GM12878 (cell line): ENCODE results near the gene WDR93. TPM values are rescaled to one million over a fixed set of nuclear protein-coding genes. Genes with fewer than 3 reads are reported as not detected.

Source experiments
- ATAC-seq: fragments of 200-7000 bp; cut with Tn5 transposase; 3 replicates; pipeline ENCODE4 v1.9.1; 2020; ENCODE audit warnings: mild to moderate bottlenecking, moderate library complexity
- BruUV-seq: library from RNA; stranded (reverse); fragments of 400-500 nt; replicated peaks from 2 replicates; lab custom pipeline; 2021; lab: Mats Ljungman, UMichigan
- CTCF ChIA-PET: fragments of 300-600 bp; sonication (Branson Sonifier 250); formaldehyde crosslinking; extraction: SDS; loops from one replicate; lab custom pipeline; 2021; ENCODE audit warnings: inconsistent platforms; lab: Yijun Ruan, JAX
- POLR2A ChIA-PET: fragments of 350-600 bp; formaldehyde crosslinking; extraction: SDS; loops from one replicate; lab custom pipeline; 2021; ENCODE audit warnings: inconsistent platforms; lab: Charles Lee
- RAD21 ChIA-PET: fragments of 300-600 bp; sonication (Branson Sonifier 250); formaldehyde crosslinking; loops from one replicate; lab custom pipeline; 2023; ENCODE audit warnings: antibody characterized with exemption; ENCODE audit not compliant: unreplicated experiment; lab: Charles Lee
- SMC1A ChIA-PET: fragments of 300-600 bp; sonication (Branson Sonifier 250); formaldehyde crosslinking; loops from one replicate; lab custom pipeline; 2023; ENCODE audit not compliant: unreplicated experiment, uncharacterized antibody; lab: Charles Lee
- DNase-seq: peaks from one replicate; pipeline ENCODE4 v3.0.0-alpha.2; 2011; ENCODE audit warnings: low read depth, low spot score
- FAIRE-seq: peaks from 3 replicates; lab custom pipeline; 2011; peaks lifted over from hg19 to GRCh38; lab: Jason Lieb, UNC
- H2AFZ ChIP-seq: 2 replicates; pipeline ENCODE4 v1.6.0; 2011; ENCODE audit warnings: low read depth, low read length, control low read depth; ENCODE audit not compliant: control insufficient read depth
- H3K27ac ChIP-seq: 2 replicates; pipeline ENCODE4 v1.5.1; 2011; ENCODE audit warnings: control low read depth; ENCODE audit not compliant: control insufficient read depth, insufficient read depth
- H3K27me3 ChIP-seq, 2 experiments: replicated peaks in 1 of 2; 2 replicates each; pipeline versions ENCODE4 v1.6.0 to v1.6.1; 2011; ENCODE audit warnings: low read length in 1 of 2; ENCODE audit not compliant: control insufficient read depth in 2 of 2, insufficient read depth in 2 of 2
- H3K36me3 ChIP-seq, 2 experiments: 2 replicates each; pipeline ENCODE4 v1.5.1; 2011; ENCODE audit warnings: low read length in 1 of 2; ENCODE audit not compliant: control insufficient read depth in 2 of 2, insufficient read depth in 2 of 2
- H3K4me1 ChIP-seq: 2 replicates; pipeline ENCODE4 v1.6.1; 2011; ENCODE audit warnings: mild to moderate bottlenecking, low read length, moderate library complexity, mixed read lengths; ENCODE audit not compliant: control insufficient read depth, insufficient read depth
- H3K4me2 ChIP-seq: 2 replicates; pipeline ENCODE4 v1.6.0; 2011; ENCODE audit warnings: control low read depth; ENCODE audit not compliant: control insufficient read depth, insufficient read depth
- H3K4me3 ChIP-seq: fragments of 200-600 bp; sonication (generic); 2 replicates; pipeline ENCODE4 v1.5.1; 2016
- H3K79me2 ChIP-seq: 2 replicates; pipeline ENCODE4 v1.6.0; 2011; ENCODE audit warnings: low read length; ENCODE audit not compliant: control insufficient read depth, insufficient read depth
- H3K9ac ChIP-seq: 2 replicates; pipeline ENCODE4 v1.8.0; 2011; ENCODE audit warnings: low read length, control low read depth, mixed read lengths; ENCODE audit not compliant: control insufficient read depth, insufficient read depth
- H3K9me3 ChIP-seq: replicated peaks from 3 replicates; pipeline ENCODE4 v1.5.1; 2011; ENCODE audit warnings: mild to moderate bottlenecking, low read length; ENCODE audit not compliant: control insufficient read depth, insufficient read depth
- H4K20me1 ChIP-seq: 2 replicates; pipeline ENCODE4 v1.6.0; 2011; ENCODE audit not compliant: control insufficient read depth, insufficient read depth
- FOXK2 ChIP-seq: fragments of 450-650 bp; IDR thresholded peaks from 2 replicates; pipeline ENCODE4 v1.6.1; 2017; ENCODE audit warnings: mild to moderate bottlenecking, moderate library complexity
- IRF4 ChIP-seq: IDR thresholded peaks from 2 replicates; pipeline ENCODE4 v1.6.1; 2011; ENCODE audit warnings: low read depth, low read length
- MAX ChIP-seq: IDR thresholded peaks from 2 replicates; pipeline ENCODE4 v1.6.1; 2012; ENCODE audit warnings: low read depth, low read length, improper control_type of control experiment
- MEF2A ChIP-seq: IDR thresholded peaks from 2 replicates; pipeline ENCODE4 v1.6.1; 2011; ENCODE audit warnings: low read depth, mild to moderate bottlenecking, low read length, moderate library complexity; ENCODE audit not compliant: insufficient read depth
- MYB ChIP-seq: fragments of 150-350 bp; IDR thresholded peaks from 2 replicates; pipeline ENCODE4 v1.6.1; 2014; ENCODE audit warnings: mild to moderate bottlenecking, low read depth, low read length, borderline replicate concordance
- NFYB ChIP-seq: IDR thresholded peaks from 2 replicates; pipeline ENCODE4 v1.6.1; 2011; ENCODE audit warnings: low read depth, mild to moderate bottlenecking, low read length, improper control_type of control experiment, moderate library complexity; ENCODE audit not compliant: insufficient read depth
- PAX5 ChIP-seq: IDR thresholded peaks from 2 replicates; pipeline ENCODE4 v1.6.1; 2011; ENCODE audit warnings: low read depth, low read length, borderline replicate concordance
- PML ChIP-seq: IDR thresholded peaks from 2 replicates; pipeline ENCODE4 v1.6.1; 2012; ENCODE audit warnings: low read length, inconsistent platforms
- POLR2AphosphoS5 ChIP-seq: IDR thresholded peaks from 2 replicates; pipeline ENCODE4 v1.6.1; 2011; ENCODE audit warnings: mild to moderate bottlenecking, low read length, inconsistent platforms
- SIX5 ChIP-seq: IDR thresholded peaks from 2 replicates; pipeline ENCODE4 v1.6.1; 2011; ENCODE audit warnings: mild to moderate bottlenecking, low read depth, low read length, moderate library complexity; ENCODE audit not compliant: severe bottlenecking
- SREBF2 ChIP-seq: IDR thresholded peaks from 2 replicates; pipeline ENCODE4 v1.6.1; 2012; ENCODE audit warnings: mild to moderate bottlenecking, low read length
- TAF1 ChIP-seq: IDR thresholded peaks from 2 replicates; pipeline ENCODE4 v1.6.1; 2011; ENCODE audit warnings: mild to moderate bottlenecking, low read depth, low read length, borderline replicate concordance
- USF2 ChIP-seq: IDR thresholded peaks from 2 replicates; pipeline ENCODE4 v1.6.1; 2011; ENCODE audit warnings: low read depth, low read length, improper control_type of control experiment, borderline replicate concordance
- ZNF207 ChIP-seq: fragments of 450-650 bp; IDR thresholded peaks from 2 replicates; pipeline ENCODE4 v1.6.1; 2014; ENCODE audit warnings: antibody characterized with exemption, mild to moderate bottlenecking, borderline replicate concordance
- WGBS: methylation state at CpG from one replicate; pipeline ENCODE4 v1.1.6; 2016; ENCODE audit warnings: low lambda C conversion rate; ENCODE audit not compliant: insufficient replicate concordance, insufficient coverage; ENCODE audit errors: missing lambda C conversion rate; 5-methylcytosine and 5-hydroxymethylcytosine counted together
- in situ Hi-C: fragments of 300-500 bp; cut with MboI; formaldehyde crosslinking; loops from 9 replicates; pipeline ENCODE4 v1.14.3; 2018; ENCODE audit warnings: mixed read lengths
- intact Hi-C: fragments of 100-400 bp; cut with micrococcal nuclease; formaldehyde crosslinking; loops from one replicate; pipeline ENCODE4 v1.14.2; 2022; ENCODE audit not compliant: unreplicated experiment
- polyA plus RNA-seq, 11 experiments: library from polyadenylated mRNA; depleted of rRNA in 4 of 11; unstranded in 6 of 11; stranded (reverse) in 5 of 11; fragments of >200 nt; fragmentation: Nextera tagmentation in 4 of 11; fragmentation: Illumina TruSeq in 1 of 11; extraction: Ambion mirVana in 4 of 11; extraction: Trizol in 1 of 11; gene quantifications; 1 replicate in 1 of 11; 2 replicates in 10 of 11; pipeline versions ENCODE4 v1.2.1 to v1.2.3, GENCODE V29; 2011 to 2016; ENCODE audit warnings: inconsistent platforms in 2 of 11, missing spikeins in 2 of 11, low read depth in 1 of 11
- total RNA-seq, 4 experiments: library from RNA; depleted of rRNA in 3 of 4; stranded (reverse); fragments of >200 nt in 3 of 4; fragmentation: Illumina TruSeq in 1 of 4; extraction: Trizol in 1 of 4; gene quantifications; 2 replicates each; pipeline versions ENCODE4 v1.2.1 to v1.2.3, GENCODE V29; 2013 to 2021
- TF ChIP-seq, protein P1 (sequence below): fragments of 450-650 bp; IDR thresholded peaks from 2 replicates; pipeline ENCODE4 v1.6.1; 2016; ENCODE audit warnings: mild to moderate bottlenecking

The WDR93 gene
- total and polyA plus RNA-seq, 10 of the 15 experiments (the other 5 are each of a cell fraction or from before 2014, with no cell fraction given): not detected

DNA sequence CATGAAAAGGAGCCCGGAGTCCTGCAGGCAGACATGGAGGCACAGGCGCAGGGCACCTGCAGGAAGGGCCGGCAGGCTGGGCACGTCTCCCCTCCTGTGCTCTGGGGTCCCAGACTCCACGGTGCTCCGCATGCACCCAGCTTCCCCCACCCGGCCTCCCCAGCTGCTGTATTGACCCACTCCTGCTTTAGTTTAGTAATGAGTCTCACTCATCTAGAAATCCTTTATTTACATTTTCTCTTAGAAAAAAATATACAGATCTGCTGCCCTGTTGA, 94.0 kb downstream of the WDR93 start:
- TF ChIP-seq PAX5: no peak
- no peak for TF ChIP-seq IRF4
- TF ChIP-seq FOXK2: no peak
- no peak for TF ChIP-seq MYB
- no peak overlapping the region for H3K4me3 ChIP-seq
- no peak overlapping the region for H3K9ac ChIP-seq
- no peak overlapping the region for H3K4me2 ChIP-seq
- in situ Hi-C loops: no loop called here
- RAD21 ChIA-PET: interaction anchor here (1.7 kb wide), 1 partner anchor 90 kb away, joined by 7 read pairs; no protein-coding TSS in a partner anchor
- no peak for ATAC-seq
- BruUV-seq: no TSS peak
- no peak overlapping the region for H3K27ac ChIP-seq
- no peaks in the 10 kb centered on the region for H3K27me3 ChIP-seq
- peaks cover 23% of the 10 kb centered on the region for H3K4me1 ChIP-seq
- H3K9me3 ChIP-seq: peaks cover 2% of the 10 kb centered on the region; the same call in 2 of the 3 replicates
- H3K36me3 ChIP-seq: no peaks in the 10 kb centered on the region
- no peak for DNase-seq
- POLR2A ChIA-PET: no interaction called here
- no peak for FAIRE-seq
- no peaks in the 10 kb centered on the region for H3K79me2 ChIP-seq
- no peaks in the 10 kb centered on the region for H4K20me1 ChIP-seq
- no peak overlapping the region for H2AFZ ChIP-seq
- SMC1A ChIA-PET: interaction anchor here (0.9 kb wide), 1 partner anchor 11 kb away, joined by 3 read pairs; no protein-coding TSS in a partner anchor
- CTCF ChIA-PET: interaction anchor here (3.5 kb wide), 1 partner anchor 90 kb away, joined by 27 read pairs; no protein-coding TSS in a partner anchor
- 66% methylated on average over 7 of the region's 7 CpGs for WGBS
- intact Hi-C loops: no loop called here

DNA sequence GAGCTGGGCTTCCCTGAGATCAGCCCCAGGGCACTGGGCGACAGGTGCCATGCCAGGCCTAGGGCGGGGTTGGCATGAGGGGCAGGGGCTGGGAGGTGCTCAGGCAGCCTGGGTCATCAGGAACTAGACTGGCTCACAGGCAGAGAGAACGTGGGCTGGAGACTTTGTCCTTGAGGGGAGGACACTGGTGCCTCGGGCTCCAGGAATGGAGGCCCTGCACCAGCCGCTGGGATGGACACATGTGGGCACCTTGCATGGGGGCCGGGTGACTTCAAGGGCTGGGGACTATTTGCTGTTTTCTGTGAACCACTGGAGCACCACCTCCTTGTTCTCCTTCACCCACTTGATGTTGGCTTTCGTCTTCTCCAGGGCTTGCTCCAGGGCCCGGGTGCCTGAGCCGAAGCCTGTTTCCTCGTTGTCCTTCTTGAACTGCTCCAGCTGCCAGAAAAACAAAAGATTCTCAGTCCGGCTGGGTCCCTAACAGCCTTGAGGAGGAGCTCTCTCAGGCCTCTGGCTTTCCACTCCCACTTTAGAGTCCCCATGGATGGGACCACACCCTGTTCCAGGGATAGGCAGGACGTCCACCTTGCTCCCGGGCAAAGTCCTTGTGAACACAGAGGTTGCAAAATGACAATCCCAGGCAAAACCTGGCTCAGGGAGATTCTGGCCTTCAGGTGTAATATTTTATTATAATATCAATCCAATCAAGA, 94.6 kb downstream of the WDR93 start:
- POLR2A ChIA-PET: no interaction called here
- TF ChIP-seq PML: no peak
- TF ChIP-seq POLR2AphosphoS5: no peak
- no peak for TF ChIP-seq ZNF207
- TF ChIP-seq, protein P1, sequence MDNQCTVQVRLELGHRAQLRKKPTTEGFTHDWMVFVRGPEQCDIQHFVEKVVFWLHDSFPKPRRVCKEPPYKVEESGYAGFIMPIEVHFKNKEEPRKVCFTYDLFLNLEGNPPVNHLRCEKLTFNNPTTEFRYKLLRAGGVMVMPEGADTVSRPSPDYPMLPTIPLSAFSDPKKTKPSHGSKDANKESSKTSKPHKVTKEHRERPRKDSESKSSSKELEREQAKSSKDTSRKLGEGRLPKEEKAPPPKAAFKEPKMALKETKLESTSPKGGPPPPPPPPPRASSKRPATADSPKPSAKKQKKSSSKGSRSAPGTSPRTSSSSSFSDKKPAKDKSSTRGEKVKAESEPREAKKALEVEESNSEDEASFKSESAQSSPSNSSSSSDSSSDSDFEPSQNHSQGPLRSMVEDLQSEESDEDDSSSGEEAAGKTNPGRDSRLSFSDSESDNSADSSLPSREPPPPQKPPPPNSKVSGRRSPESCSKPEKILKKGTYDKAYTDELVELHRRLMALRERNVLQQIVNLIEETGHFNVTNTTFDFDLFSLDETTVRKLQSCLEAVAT: no peak
- no peak for TF ChIP-seq MAX
- no peak for TF ChIP-seq TAF1
- TF ChIP-seq MEF2A: no peak
- TF ChIP-seq SIX5: no peak
- no peak for TF ChIP-seq NFYB
- TF ChIP-seq SREBF2: no peak
- no peak for TF ChIP-seq USF2

More for the DNA sequence above, 94.6 kb downstream of the WDR93 start:
- ChIA-PET CTCF (interaction anchor here (3.5 kb wide), 1 partner anchor 90 kb away, joined by 27 read pairs; no protein-coding TSS in a partner anchor), RAD21 (interaction anchor here (1.7 kb wide), 1 partner anchor 89 kb away, joined by 7 read pairs; no protein-coding TSS in a partner anchor), SMC1A (no interaction called here)
- Histone ChIP-seq H3K9ac (no peak overlapping the region), H3K4me1 (peaks cover 22% of the 10 kb centered on the region), H3K4me2 (no peak overlapping the region), H2AFZ (no peak overlapping the region), H4K20me1 (no peaks in the 10 kb centered on the region), H3K27me3 (no peaks in the 10 kb centered on the region), H3K79me2 (no peaks in the 10 kb centered on the region), H3K4me3 (no peak overlapping the region), H3K36me3 (no peaks in the 10 kb centered on the region), H3K9me3 (peaks cover 2% of the 10 kb centered on the region; the same call in 2 of the 3 replicates), H3K27ac (no peak overlapping the region)
- FAIRE-seq: no peak
- no peak for ATAC-seq
- BruUV-seq: no TSS peak
- intact Hi-C loops: no loop called here
- 74% methylated on average over 13 of the region's 13 CpGs for WGBS
- DNase-seq: no peak
- in situ Hi-C loops: no loop called here
